Mesenchymal stem cell (in vitro differentiated cells and primary cell): ENCODE measurements around the gene ALKBH2.

ENCODE experiments used
- DNase-seq: peaks from one replicate; pipeline ENCODE4 v3.0.0-alpha.2; 2013
- H2AFZ ChIP-seq: one replicate; pipeline ENCODE4 v1.6.1; 2013; ENCODE audit warnings: low read depth, mild to moderate bottlenecking, control low read depth, inconsistent platforms, low read length, moderate library complexity
- H2AK5ac ChIP-seq: 2 replicates; pipeline ENCODE4 v1.6.1; 2013; ENCODE audit warnings: low read length, moderate library complexity, mild to moderate bottlenecking, inconsistent platforms; ENCODE audit not compliant: severe bottlenecking
- H2BK120ac ChIP-seq: one replicate; pipeline ENCODE4 v1.6.1; 2013; ENCODE audit warnings: low read depth, mild to moderate bottlenecking, inconsistent platforms, low read length, moderate library complexity
- H2BK12ac ChIP-seq, 2 experiments: one replicate each; pipeline ENCODE4 v1.6.1; 2013; ENCODE audit warnings: inconsistent platforms in 2 of 2, low read length in 2 of 2, mild to moderate bottlenecking in 2 of 2, moderate library complexity in 2 of 2, control low read depth in 1 of 2
- H2BK15ac ChIP-seq: one replicate; pipeline ENCODE4 v1.6.1; 2013; ENCODE audit warnings: mild to moderate bottlenecking, low read depth, inconsistent platforms; ENCODE audit not compliant: poor library complexity, severe bottlenecking
- H2BK5ac ChIP-seq: 2 replicates; pipeline ENCODE4 v1.6.1; 2013; ENCODE audit warnings: low read depth, mild to moderate bottlenecking, low read length, control low read depth, inconsistent platforms; ENCODE audit not compliant: poor library complexity, severe bottlenecking
- H3K14ac ChIP-seq, 2 experiments: one replicate each; pipeline ENCODE4 v1.6.1; 2013; ENCODE audit warnings: inconsistent platforms in 2 of 2, low read length in 2 of 2, control low read depth in 1 of 2, mild to moderate bottlenecking in 1 of 2, moderate library complexity in 1 of 2
- H3K18ac ChIP-seq, 2 experiments: one replicate each; pipeline ENCODE4 v1.6.1; 2013; ENCODE audit warnings: inconsistent platforms in 2 of 2, low read length in 2 of 2, control low read depth in 1 of 2, low read depth in 1 of 2, mild to moderate bottlenecking in 1 of 2
- H3K23ac ChIP-seq, 2 experiments: one replicate each; pipeline ENCODE4 v1.6.1; 2013; ENCODE audit warnings: inconsistent platforms in 2 of 2, low read length in 2 of 2, mild to moderate bottlenecking in 2 of 2, moderate library complexity in 2 of 2, control low read depth in 1 of 2
- H3K27ac ChIP-seq: 2 replicates; pipeline ENCODE4 v1.5.1; 2013; ENCODE audit warnings: mild to moderate bottlenecking, moderate library complexity, low read length, control low read depth, inconsistent platforms; ENCODE audit not compliant: poor library complexity, severe bottlenecking
- H3K27me3 ChIP-seq, 2 experiments: 2 replicates each; pipeline versions ENCODE4 v1.6.1 to v1.7.0; 2013; ENCODE audit warnings: low read length in 2 of 2, mild to moderate bottlenecking in 2 of 2, moderate library complexity in 2 of 2, control low read depth in 1 of 2, inconsistent platforms in 1 of 2; ENCODE audit not compliant: control insufficient read depth in 1 of 2, insufficient read depth in 1 of 2
- H3K36me3 ChIP-seq, 2 experiments: 2 replicates each; pipeline versions ENCODE4 v1.6.1 to v1.7.0; 2013; ENCODE audit warnings: low read length in 2 of 2, control low read depth in 1 of 2, inconsistent platforms in 1 of 2, low read depth in 1 of 2, mild to moderate bottlenecking in 1 of 2; ENCODE audit not compliant: insufficient read depth in 2 of 2, control insufficient read depth in 1 of 2
- H3K4ac ChIP-seq, 2 experiments: one replicate each; pipeline ENCODE4 v1.6.1; 2013; ENCODE audit warnings: inconsistent platforms in 2 of 2, low read length in 2 of 2, mild to moderate bottlenecking in 2 of 2, moderate library complexity in 2 of 2, control low read depth in 1 of 2, low read depth in 1 of 2
- H3K4me1 ChIP-seq: 2 replicates; pipeline ENCODE4 v1.6.1; 2013; ENCODE audit warnings: low read depth, low read length, control low read depth; ENCODE audit not compliant: control insufficient read depth, insufficient read depth
- H3K4me2 ChIP-seq: 2 replicates; pipeline ENCODE4 v1.6.1; 2013; ENCODE audit warnings: low read length, mild to moderate bottlenecking, inconsistent platforms; ENCODE audit not compliant: poor library complexity, severe bottlenecking
- H3K4me3 ChIP-seq, 2 experiments: 2 replicates each; pipeline versions ENCODE4 v1.5.1 to v1.7.0; 2013; ENCODE audit warnings: low read length in 2 of 2, mild to moderate bottlenecking in 2 of 2, control low read depth in 1 of 2, low read depth in 1 of 2; ENCODE audit not compliant: insufficient read depth in 1 of 2
- H3K79me1 ChIP-seq: replicated peaks from 2 replicates; pipeline ENCODE4 v1.6.1; 2013; ENCODE audit warnings: mild to moderate bottlenecking, control low read depth, low read length, inconsistent platforms; ENCODE audit not compliant: poor library complexity, severe bottlenecking
- H3K9ac ChIP-seq: 2 replicates; pipeline ENCODE4 v1.7.0; 2013; ENCODE audit warnings: mild to moderate bottlenecking, low read length, moderate library complexity
- H3K9me3 ChIP-seq: 2 replicates; pipeline ENCODE4 v1.7.0; 2013; ENCODE audit warnings: mild to moderate bottlenecking, low read length; ENCODE audit not compliant: control insufficient read depth
- H4K8ac ChIP-seq: one replicate; pipeline ENCODE4 v1.6.1; 2013; ENCODE audit warnings: inconsistent platforms, mild to moderate bottlenecking, low read length, moderate library complexity
- H4K91ac ChIP-seq: one replicate; pipeline ENCODE4 v1.6.1; 2013; ENCODE audit warnings: mild to moderate bottlenecking, low read length, inconsistent platforms
- WGBS: methylation state at CpG from one replicate; pipeline ENCODE4 v1.1.7; 2013; ENCODE audit warnings: mixed read lengths; 5-methylcytosine and 5-hydroxymethylcytosine counted together

Gene ALKBH2

DNA sequence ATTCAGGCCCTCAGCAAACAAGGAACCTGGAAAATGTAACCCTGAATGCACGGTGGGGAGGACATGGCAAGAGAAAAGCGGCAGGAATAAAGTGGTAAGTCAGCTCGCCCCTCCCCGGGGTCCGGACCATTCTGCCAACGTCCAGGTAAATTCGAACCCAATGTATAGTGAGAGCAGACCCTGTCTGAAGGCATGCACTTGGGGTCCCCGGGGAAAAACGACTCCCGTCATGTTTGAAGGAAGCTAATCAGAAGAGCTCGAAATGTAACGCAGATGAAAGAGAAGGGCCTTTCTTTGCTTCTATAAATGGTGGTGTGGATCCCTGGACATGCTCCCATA, 23.3 kb upstream of the ALKBH2 start:
- H3K23ac ChIP-seq, result no peak overlapping the region
- DNase-seq, result no peak
- no peaks in the 10 kb centered on the region for H3K27me3 ChIP-seq
- no peak overlapping the region for H3K4me3 ChIP-seq
- no peak overlapping the region for H3K4ac ChIP-seq
- no peak overlapping the region for H3K14ac ChIP-seq
- peaks cover 4% of the 10 kb centered on the region for H3K4me1 ChIP-seq
- no peak overlapping the region for H2BK15ac ChIP-seq
- H2BK120ac ChIP-seq, result no peak overlapping the region
- H3K9me3 ChIP-seq, result no peaks in the 10 kb centered on the region
- no peak overlapping the region for H3K9ac ChIP-seq
- H2AK5ac ChIP-seq, result no peak overlapping the region
- H4K91ac ChIP-seq, result no peak overlapping the region
- no peak overlapping the region for H3K4me2 ChIP-seq
- WGBS, result 86% methylated on average over 12 of the region's 12 CpGs
- H2AFZ ChIP-seq, result no peak overlapping the region
- no peak overlapping the region for H2BK12ac ChIP-seq
- no peak overlapping the region for H3K27ac ChIP-seq
- no peaks in the 10 kb centered on the region for H3K79me1 ChIP-seq
- no peaks in the 10 kb centered on the region for H3K36me3 ChIP-seq
- H2BK5ac ChIP-seq, result no peak overlapping the region
- H4K8ac ChIP-seq, result no peak overlapping the region
- no peak overlapping the region for H3K18ac ChIP-seq

DNA sequence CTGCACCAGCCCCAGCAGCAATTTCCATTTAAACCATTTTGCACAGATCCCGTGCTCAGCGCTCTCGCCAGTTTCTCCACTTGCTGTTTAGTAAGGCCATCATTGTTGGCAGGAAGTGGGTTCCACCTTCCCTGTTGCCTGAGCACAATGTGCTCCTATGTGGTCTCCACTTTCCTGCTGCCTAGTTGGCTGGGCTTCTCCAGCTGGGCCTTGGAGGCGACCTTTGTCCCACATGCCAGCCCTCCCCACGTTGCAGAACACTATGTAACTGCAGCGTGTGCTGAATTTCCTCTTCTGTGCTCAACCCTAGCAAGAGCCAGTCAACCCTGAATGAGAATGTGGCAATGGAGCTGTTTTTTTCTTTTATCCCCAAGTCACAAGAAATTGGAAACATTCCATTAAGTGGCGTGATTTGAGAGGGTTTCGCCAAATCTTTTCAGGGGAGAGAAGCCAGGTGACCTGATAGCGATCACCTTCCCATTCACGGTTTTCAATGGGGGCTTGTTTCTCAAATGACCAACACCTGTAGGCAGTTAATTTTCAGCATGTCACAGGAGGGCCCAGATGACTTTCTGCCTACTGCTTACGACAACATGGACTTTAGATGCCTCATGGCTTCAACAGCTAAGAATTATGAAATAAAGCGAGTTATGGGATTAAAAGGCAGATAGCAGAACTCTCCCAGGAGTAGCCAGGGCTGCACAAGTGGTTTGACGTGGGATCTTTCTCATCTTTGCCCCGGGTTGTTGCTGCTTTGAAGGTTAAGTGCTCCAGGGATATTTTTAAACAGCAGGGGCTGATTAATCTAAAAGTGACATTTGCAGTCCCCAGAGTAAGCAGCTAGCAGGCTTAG, 22.7 kb upstream of the ALKBH2 start, which contains the start of gene ACACB:
Gene ACACB (plus strand): TSS at position 830 of the 853 bp plus-strand sequence. CDS start 22,819 bp downstream, outside the sequence.
- Histone ChIP-seq H3K4ac (no peak within 1 kb of the TSS), H3K4me3 (no peak within 1 kb of the TSS), H3K79me1 (no peaks in the 10 kb centered on the region), H2BK5ac (no peak within 1 kb of the TSS), H3K27ac (no peak within 1 kb of the TSS), H2BK120ac (no peak within 1 kb of the TSS), H4K8ac (no peak within 1 kb of the TSS), H4K91ac (no peak within 1 kb of the TSS), H3K14ac (no peak within 1 kb of the TSS), H3K18ac (no peak within 1 kb of the TSS), H3K9ac (no peak within 1 kb of the TSS), H2AK5ac (no peak within 1 kb of the TSS), H3K4me1 (peaks cover 6% of the 10 kb centered on the region), H2BK12ac (no peak within 1 kb of the TSS), H2BK15ac (no peak within 1 kb of the TSS), H3K36me3 (no peaks in the 10 kb centered on the region), H2AFZ (no peak within 1 kb of the TSS), H3K23ac (no peak within 1 kb of the TSS), H3K27me3 (no peaks in the 10 kb centered on the region), H3K4me2 (no peak within 1 kb of the TSS), H3K9me3 (no peaks in the 10 kb centered on the region)
- no peak for DNase-seq
- WGBS, result 77% methylated on average over 14 of the region's 14 CpGs

DNA sequence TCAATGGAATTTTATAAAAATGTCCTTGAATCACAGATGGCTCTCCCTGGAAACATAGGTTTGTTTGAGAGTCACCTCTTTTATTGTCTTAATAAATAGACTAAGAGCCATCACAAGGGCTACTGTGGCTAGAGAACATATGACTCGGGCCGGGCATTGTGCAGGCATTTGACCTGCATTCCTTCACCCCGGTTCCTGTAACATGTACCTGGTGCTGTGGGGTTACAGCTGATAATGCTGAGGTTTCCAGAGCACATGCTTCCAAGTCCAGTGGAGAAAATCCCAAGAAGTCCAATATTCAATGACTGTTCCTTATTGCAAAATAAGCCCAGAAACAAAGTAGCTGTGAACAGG, 22.1 kb upstream of the ALKBH2 start:
- Histone ChIP-seq H3K14ac (no peak overlapping the region), H3K27me3 (no peaks in the 10 kb centered on the region), H3K9ac (no peak overlapping the region), H2BK12ac (no peak overlapping the region), H2AK5ac (no peak overlapping the region), H3K79me1 (no peaks in the 10 kb centered on the region), H3K4ac (no peak overlapping the region), H3K18ac (no peak overlapping the region), H3K4me1 (peaks cover 7% of the 10 kb centered on the region), H3K36me3 (no peaks in the 10 kb centered on the region), H2BK15ac (no peak overlapping the region), H3K23ac (no peak overlapping the region), H2BK120ac (no peak overlapping the region), H4K8ac (no peak overlapping the region), H3K27ac (no peak overlapping the region), H3K9me3 (no peaks in the 10 kb centered on the region), H3K4me3 (no peak overlapping the region), H2BK5ac (no peak overlapping the region), H4K91ac (no peak overlapping the region), H2AFZ (no peak overlapping the region), H3K4me2 (no peak overlapping the region)
- 93% methylated on average over 3 of the region's 3 CpGs for WGBS
- no peak for DNase-seq

DNA sequence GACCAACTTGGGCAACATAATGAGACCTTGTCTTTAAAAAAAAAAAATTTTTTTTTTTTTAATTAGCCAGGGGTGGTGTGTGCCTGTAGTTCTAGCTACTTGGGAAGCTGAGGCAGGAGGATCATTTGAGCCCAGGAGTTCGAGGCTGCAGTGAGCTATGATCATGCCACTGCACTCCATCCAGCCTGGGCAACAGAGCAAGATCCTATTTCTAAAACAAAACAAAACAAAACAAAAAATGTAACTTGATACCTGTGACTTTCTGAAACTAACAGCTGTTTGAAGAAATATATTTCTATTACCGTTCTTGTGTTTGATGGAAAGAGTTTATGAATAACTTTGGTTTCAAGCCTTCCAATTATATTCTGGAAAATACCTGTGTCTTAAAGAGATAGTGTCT, 21.4 kb upstream of the ALKBH2 start:
- Histone ChIP-seq H3K4me3 (no peak overlapping the region), H2AFZ (no peak overlapping the region), H2AK5ac (no peak overlapping the region), H3K4me1 (peaks cover 7% of the 10 kb centered on the region), H3K9ac (no peak overlapping the region), H3K9me3 (no peaks in the 10 kb centered on the region), H3K18ac (no peak overlapping the region), H2BK5ac (no peak overlapping the region), H4K91ac (no peak overlapping the region), H2BK15ac (no peak overlapping the region), H2BK120ac (no peak overlapping the region), H3K14ac (no peak overlapping the region), H3K79me1 (no peaks in the 10 kb centered on the region), H3K27ac (no peak overlapping the region), H3K36me3 (peaks cover 6% of the 10 kb centered on the region in 2 experiments), H3K4ac (no peak overlapping the region), H3K4me2 (no peak overlapping the region), H3K23ac (no peak overlapping the region), H3K27me3 (no peaks in the 10 kb centered on the region), H4K8ac (no peak overlapping the region), H2BK12ac (no peak overlapping the region)
- WGBS, result 100% methylated on average over 1 of the region's 2 CpGs
- no peak for DNase-seq
